NCI-H510A treated with DMSO at 0.1 percent for 48 hours (cell line): ENCODE results near the gene TGFB2.

ENCODE experiments used
- DNase-seq: peaks from one replicate; lab custom pipeline; 2025; lab: John Stamatoyannopoulos, UW

The TGFB2 gene

DNA sequence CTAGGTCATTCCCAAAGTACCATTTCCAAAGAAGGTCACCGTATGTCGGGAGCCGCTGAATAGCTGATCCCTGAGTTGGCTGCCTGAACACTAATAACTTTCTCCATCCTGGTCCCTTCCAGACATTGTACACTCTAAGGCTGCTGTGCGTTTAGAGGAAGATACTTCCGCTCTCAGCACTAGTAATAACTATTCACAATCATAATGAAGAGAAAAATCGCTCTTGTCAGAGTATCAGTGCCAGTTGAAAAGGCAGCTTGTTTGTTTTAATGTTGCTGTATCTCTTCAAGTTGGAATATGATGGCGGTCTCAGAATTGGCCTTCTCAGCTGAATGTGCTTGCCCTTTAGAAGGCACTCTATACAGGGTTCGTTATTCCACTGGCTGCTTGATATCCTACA is 43.5 kb downstream of the TGFB2 start:
- no peak for DNase-seq

GRCh38 chr1:218390618-218391017 is 45.5 kb downstream of the TGFB2 start:
- DNase-seq = peak; percentile 25

DNA sequence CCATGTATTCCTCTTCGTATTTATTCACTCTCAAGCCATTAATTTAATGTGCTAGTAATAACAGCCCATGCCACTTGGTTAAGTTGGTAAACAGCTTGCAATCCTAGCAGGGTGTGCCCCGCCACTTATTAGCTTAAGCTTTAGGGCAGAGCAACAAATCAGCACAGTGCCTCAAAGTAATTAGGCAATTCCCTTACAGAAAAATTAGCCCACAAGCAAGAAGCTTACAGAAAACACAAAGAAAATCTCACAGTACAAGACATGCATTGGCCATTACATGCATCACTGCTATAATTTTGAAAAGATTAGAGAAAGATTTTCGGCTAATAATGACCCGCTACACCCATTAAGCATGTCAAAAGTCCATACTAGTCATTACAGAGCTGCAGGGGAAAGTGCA is 47.6 kb downstream of the TGFB2 start:
- DNase-seq = no peak

GRCh38 chr1:218394416-218394815 is 49.3 kb downstream of the TGFB2 start:
- DNase-seq = peak; percentile 43

GRCh38 chr1:218394989-218395388 is 49.9 kb downstream of the TGFB2 start:
- DNase-seq = no peak

DNA sequence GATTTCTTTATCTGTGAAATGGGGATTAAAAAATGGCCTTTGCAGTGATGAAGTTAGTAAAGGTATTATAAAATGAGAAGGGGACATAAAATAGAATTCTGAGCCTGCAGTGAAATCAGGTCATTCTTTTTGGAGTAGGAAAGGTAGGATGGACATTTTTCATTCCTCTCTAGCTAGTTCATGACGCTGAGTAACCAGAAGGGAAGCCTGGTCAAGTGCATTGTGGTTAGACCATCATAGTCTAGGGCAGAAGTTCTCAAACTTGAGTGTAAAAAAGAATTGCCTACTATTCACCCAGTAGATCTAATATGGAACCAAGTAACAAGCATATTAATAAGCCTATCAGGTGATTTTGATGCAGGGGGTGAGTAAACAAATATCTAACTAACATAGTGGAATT is 50.8 kb downstream of the TGFB2 start:
- no peak for DNase-seq

- peak; percentile 20 for DNase-seq
These were observed 52.7 kb downstream of the TGFB2 start for GRCh38 chr1:218397752-218398339.

DNA sequence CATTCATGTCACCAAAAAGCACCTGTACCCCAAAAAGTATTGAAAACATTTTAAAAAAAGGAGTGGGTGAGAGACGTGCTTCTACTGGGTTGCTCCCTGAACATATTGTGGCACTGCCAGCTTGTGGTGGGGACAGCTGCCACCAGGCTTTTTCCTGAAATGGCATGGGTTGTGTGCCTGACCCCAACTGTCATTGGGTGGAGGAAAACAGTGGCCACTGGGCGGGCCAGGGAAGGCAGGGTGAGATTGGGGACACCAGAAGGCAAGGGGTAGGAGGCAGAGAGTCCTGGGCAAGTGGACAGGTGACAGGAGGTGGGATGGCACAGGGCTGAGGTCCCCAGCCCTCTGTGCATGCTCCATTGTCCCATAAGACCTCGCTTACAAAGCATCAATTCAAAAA is 55.5 kb downstream of the TGFB2 start:
- DNase-seq = no peak

DNA sequence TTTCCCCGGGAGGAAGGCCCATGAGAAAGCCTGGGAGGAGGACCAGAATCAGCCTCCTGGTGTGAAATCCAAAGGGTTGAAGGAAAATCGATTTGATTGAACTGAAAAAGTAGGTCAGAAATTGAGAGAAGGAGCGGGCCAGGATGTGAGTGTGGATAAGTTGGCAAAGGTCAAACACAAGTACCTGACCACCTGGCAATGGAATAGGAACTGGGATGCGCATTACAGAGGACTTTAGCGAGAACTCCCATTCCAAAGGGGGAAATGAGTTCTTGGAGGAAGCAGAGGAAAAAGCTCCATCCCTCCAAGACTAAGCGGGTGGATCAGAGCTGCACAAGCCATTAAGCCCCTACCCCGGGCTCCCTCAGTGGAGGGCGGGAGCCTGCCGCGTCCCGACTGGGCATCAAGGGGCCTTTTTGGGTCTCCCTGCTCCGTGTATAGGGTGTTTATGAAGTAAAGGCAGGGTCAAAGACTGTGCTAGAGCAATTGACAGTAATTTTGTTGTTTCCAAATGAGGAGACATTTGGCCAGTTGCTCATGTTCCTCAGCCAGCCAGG is 56.4 kb downstream of the TGFB2 start:
- DNase-seq = no peak

- DNase-seq = peak; percentile 97
These were observed 57.1 kb downstream of the TGFB2 start for GRCh38 chr1:218401998-218402785.

GRCh38 chr1:218402786-218403120 is 57.6 kb downstream of the TGFB2 start:
- DNase-seq = no peak

DNA sequence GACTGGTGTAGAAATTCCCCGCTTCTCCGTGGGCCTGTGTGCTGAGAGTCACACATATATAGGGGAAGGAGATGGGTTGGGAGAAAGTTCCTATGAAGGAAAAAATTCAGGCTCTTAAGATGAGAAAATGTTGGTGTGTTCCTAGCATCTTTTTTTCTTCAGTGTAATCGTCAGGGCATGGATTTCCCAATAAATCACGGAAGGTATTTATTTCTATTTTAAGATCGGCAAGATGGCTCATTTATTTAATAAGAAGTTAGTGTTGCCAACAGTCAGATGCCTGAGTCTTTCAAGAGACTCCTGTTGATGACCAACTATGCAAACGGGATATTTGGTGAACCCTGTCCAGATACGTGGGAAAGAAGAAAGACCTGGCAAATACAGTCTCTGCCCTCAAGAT is 58.2 kb downstream of the TGFB2 start:
- DNase-seq = no peak

GRCh38 chr1:218407630-218408029 is 62.5 kb downstream of the TGFB2 start:
- no peak for DNase-seq

DNA sequence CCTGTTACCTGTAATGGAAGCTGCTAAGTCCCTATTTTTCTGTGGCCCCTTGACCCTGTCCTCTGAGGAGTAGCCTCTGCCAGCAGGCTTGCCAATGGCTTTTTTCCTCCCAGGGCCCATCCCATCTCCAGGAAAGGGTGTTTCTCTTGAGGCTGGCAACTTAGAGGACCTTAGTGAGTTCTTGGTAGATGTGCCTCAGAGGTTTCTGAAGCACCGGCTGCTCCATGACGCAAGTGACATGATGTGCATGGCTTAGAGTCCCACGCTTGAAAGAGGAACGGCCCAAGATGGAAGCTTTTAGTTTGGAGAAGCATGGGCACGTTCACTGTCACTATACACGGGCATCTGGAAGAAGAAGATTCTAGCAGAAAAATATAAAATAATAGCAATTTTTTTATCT is 63.0 kb downstream of the TGFB2 start:
- DNase-seq = no peak

GRCh38 chr1:218408942-218409341 is 63.8 kb downstream of the TGFB2 start:
- DNase-seq = peak; percentile 23

DNA sequence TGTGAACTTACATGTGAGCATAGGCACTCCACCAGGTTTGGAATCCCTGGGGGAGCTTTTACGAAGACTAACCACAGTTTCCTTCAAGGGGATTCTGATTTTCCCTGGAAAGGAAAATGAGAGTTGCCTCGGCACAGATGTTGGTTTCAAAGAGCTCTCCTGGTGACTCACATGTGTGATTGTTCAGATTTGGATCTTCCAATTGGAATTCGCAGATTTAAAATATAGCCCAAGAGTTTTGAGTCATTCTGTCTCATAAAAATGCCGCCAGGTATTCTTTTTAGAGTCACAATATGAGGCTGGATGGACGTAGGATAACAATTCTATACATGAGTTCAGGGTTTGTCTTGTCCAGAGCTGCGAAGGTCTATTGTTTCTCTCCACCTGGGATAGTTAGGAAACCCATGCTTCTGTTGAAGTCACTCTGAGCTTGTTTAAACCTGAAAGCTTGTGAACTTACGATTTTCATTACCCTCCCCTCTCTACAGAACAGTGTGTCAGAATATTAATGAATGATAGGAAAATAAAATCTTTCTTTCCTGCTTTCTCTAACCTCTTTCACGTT is 64.9 kb downstream of the TGFB2 start:
- no peak for DNase-seq

DNA sequence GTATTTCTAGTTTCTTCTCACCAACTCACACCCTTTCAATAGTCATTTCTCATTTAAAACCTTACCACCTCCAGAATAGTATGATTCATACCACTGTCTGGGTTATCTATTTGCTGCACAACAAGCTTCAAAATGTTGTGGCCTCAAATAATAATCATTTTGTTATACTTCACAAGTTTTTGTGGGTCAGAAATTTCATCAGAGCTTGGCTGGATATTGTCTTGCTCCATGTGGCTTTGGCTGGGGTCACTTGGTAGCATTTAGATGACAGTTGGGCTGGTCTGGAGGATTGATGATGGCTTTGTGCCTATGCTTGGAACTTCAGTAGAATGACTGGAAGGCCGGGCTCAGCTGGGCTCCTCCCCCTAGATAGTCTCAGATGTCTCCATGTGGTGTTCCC is 66.0 kb downstream of the TGFB2 start:
- DNase-seq = no peak

DNA sequence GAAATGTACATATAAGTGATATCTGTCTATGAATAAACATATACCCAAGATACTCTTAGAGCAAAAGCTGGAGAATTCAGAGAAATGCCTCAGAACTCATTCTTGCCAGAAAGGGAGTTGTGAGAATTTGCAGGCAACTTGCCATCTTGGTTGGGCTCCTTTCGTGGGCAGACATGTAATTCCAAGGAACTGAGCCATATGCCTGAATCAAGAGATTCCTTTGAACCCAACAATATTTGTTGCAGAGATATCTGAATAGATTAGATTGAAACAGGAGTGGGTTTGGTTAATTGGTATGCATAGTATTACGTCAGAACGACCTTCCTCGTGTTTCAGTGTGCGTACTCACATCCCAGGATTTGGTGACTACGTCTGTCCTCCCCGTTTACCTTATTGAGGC is 67.0 kb downstream of the TGFB2 start:
- no peak for DNase-seq

DNA sequence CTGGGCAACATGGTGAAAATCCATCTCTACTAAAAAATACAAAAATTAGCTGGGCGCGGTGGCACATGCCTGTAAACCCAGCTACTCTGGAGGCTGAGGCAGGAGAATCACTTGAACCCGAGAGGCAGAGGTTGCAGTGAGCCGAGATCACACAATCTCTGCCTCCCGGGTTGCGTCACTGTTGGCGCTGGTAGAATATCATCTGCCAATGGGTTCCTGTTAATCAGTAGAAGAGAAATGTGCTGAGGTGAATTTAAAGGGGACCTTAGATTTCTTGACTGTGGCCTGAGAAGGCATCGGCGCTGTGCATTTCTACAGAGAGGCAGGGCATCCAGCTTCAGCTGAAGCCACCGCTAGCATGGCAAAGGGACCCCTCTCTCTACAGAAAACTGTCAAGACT is 68.0 kb downstream of the TGFB2 start:
- DNase-seq = no peak

- DNase-seq = no peak
These were observed 69.1 kb downstream of the TGFB2 start for GRCh38 chr1:218414060-218414728.

- DNase-seq = no peak
These were observed 70.6 kb downstream of the TGFB2 start for GRCh38 chr1:218415726-218416125.

- DNase-seq = no peak
These were observed 76.4 kb downstream of the TGFB2 start for GRCh38 chr1:218421531-218421930.

GRCh38 chr1:218424502-218424901 is 79.4 kb downstream of the TGFB2 start:
- no peak for DNase-seq
